H1 (cell line): ENCODE results near the gene ACCS. TPM values are rescaled to one million over a fixed set of nuclear protein-coding genes. Genes with fewer than 3 reads are reported as not detected.
A peak's percentile ranks its signal among the peaks of the same experiment; 100 is the strongest.

ENCODE experiments used
- ATF3 ChIP-seq: IDR thresholded peaks from 2 replicates; pipeline ENCODE4 v1.6.1; 2011; ENCODE audit warnings: low read depth, mild to moderate bottlenecking, low read length; ENCODE audit not compliant: insufficient read depth
- BCL11A ChIP-seq, 2 experiments: IDR thresholded peaks; one replicate each; pipeline ENCODE4 v1.6.1; 2011; ENCODE audit warnings: low read depth in 2 of 2, low read length in 2 of 2, mild to moderate bottlenecking in 2 of 2
- CBX5 ChIP-seq: fragments of 300-800, 300-1000 bp; sonication (generic); IDR thresholded peaks from 2 replicates; pipeline ENCODE4 v1.7.1; 2016; ENCODE audit warnings: antibody characterized with exemption, low read length, low read depth
- CEBPB ChIP-seq: IDR thresholded peaks from 2 replicates; pipeline ENCODE4 v1.6.1; 2012; ENCODE audit warnings: low read depth, low read length
- CHD2 ChIP-seq: IDR thresholded peaks from 2 replicates; pipeline ENCODE4 v1.6.1; 2012; ENCODE audit warnings: low read length, improper control_type of control experiment
- CTCF ChIP-seq, 3 experiments: IDR thresholded peaks; 1 replicate in 2 of 3; 2 replicates in 1 of 3; pipeline versions ENCODE4 v1.5.1 to v1.6.1; 2011; ENCODE audit warnings: low read length in 3 of 3, mild to moderate bottlenecking in 3 of 3, inconsistent platforms in 2 of 3, low read depth in 1 of 3, moderate library complexity in 1 of 3; ENCODE audit not compliant: insufficient read depth in 1 of 3; ENCODE audit errors: control extremely low read depth in 1 of 3
- E2F6 ChIP-seq: IDR thresholded peaks from 2 replicates; pipeline ENCODE4 v1.6.1; 2012; ENCODE audit warnings: inconsistent platforms
- EP300 ChIP-seq, 2 experiments: IDR thresholded peaks; 1 replicate in 1 of 2; 2 replicates in 1 of 2; pipeline ENCODE4 v1.6.1; 2011 to 2012; ENCODE audit warnings: low read depth in 2 of 2, low read length in 2 of 2, mild to moderate bottlenecking in 2 of 2, borderline replicate concordance in 1 of 2, inconsistent platforms in 1 of 2, moderate library complexity in 1 of 2
- EZH2 ChIP-seq: fragments of 200-600 bp; sonication (generic); IDR thresholded peaks from 2 replicates; pipeline ENCODE4 v1.7.1; 2012; ENCODE audit warnings: low read depth, mild to moderate bottlenecking, moderate library complexity, low read length, inconsistent platforms; ENCODE audit not compliant: severe bottlenecking
- HDAC2 ChIP-seq, 2 experiments: fragments of 300-600 bp in 1 of 2; sonication (generic) in 1 of 2; IDR thresholded peaks; 2 replicates each; pipeline ENCODE4 v1.6.1; 2011 to 2012; ENCODE audit warnings: low read depth in 2 of 2, low read length in 2 of 2, mild to moderate bottlenecking in 2 of 2, moderate library complexity in 2 of 2, borderline replicate concordance in 1 of 2, inconsistent platforms in 1 of 2
- MAX ChIP-seq: IDR thresholded peaks from 2 replicates; pipeline ENCODE4 v1.6.1; 2012; ENCODE audit warnings: inconsistent platforms
- POU5F1 ChIP-seq: IDR thresholded peaks from 2 replicates; pipeline ENCODE4 v1.6.1; 2011; ENCODE audit warnings: low read depth, mild to moderate bottlenecking, low read length, moderate library complexity
- RAD21 ChIP-seq, 2 experiments: IDR thresholded peaks in 1 of 2; conservative IDR thresholded peaks in 1 of 2; 2 replicates each; pipeline ENCODE4 v1.6.1; 2011; ENCODE audit warnings: low read depth in 2 of 2, low read length in 2 of 2, improper control_type of control experiment in 1 of 2, inconsistent platforms in 1 of 2, mild to moderate bottlenecking in 1 of 2, moderate library complexity in 1 of 2
- RFX5 ChIP-seq: IDR thresholded peaks from 2 replicates; pipeline ENCODE4 v1.6.1; 2011; ENCODE audit warnings: low read depth, low read length, improper control_type of control experiment, borderline replicate concordance
- SP2 ChIP-seq: IDR thresholded peaks from 2 replicates; pipeline ENCODE4 v1.6.1; 2012; ENCODE audit warnings: mild to moderate bottlenecking, low read length, inconsistent platforms
- TAF1 ChIP-seq: IDR thresholded peaks from 2 replicates; pipeline ENCODE4 v1.6.1; 2011; ENCODE audit warnings: mild to moderate bottlenecking, low read depth, low read length
- TAF7 ChIP-seq: optimal IDR thresholded peaks from 2 replicates; pipeline ENCODE3; 2011; ENCODE audit warnings: low read depth, mild to moderate bottlenecking, inconsistent platforms, low read length, moderate library complexity, borderline replicate concordance
- polyA plus RNA-seq, 7 experiments: library from polyadenylated mRNA; depleted of rRNA in 3 of 7; stranded (reverse) in 5 of 7; unstranded in 2 of 7; fragments of >200 nt in 5 of 7; fragments of 200-250 nt in 2 of 7; gene quantifications; 1 replicate in 5 of 7; 2 replicates in 1 of 7; 4 replicates in 1 of 7; pipeline versions ENCODE4 v1.2.1 to v1.2.3, GENCODE V29; 2011 to 2013; ENCODE audit warnings: missing spikeins in 2 of 7, mixed read lengths in 2 of 7
- total RNA-seq: library from RNA; stranded (reverse); fragmentation: NEBNext Ultra II Directional; extraction: Animal tissue kit (Norgen Biotek cat#: 25700); gene quantifications from 2 replicates; pipeline ENCODE4 v1.2.1, GENCODE V29; 2021

The ACCS gene
- total and polyA plus RNA-seq, 2 of the 8 experiments (the other 6 are each of a cell fraction or from before 2014, with no cell fraction given), result 6.0 to 8.0 TPM

GRCh38 chr11:44036811-44037657 is 29.0 kb upstream of the ACCS start (continued):
- TF ChIP-seq CTCF (IDR thresholded peaks at IDR 0.05; ENCODE audit: control extremely low read depth in 1 of 3, insufficient read depth in 1 of 3, low read depth in 1 of 3, low read length in 3 of 3), result peak; percentile 75 to 96 (median 91)
- TF ChIP-seq CHD2, result no peak
- no peak for TF ChIP-seq EZH2
- no peak for TF ChIP-seq EP300 (IDR thresholded peaks at IDR 0.05; ENCODE audit: borderline replicate concordance in 1 of 2, low read depth in 2 of 2, low read length in 2 of 2)
- TF ChIP-seq POU5F1, result no peak
- no peak for TF ChIP-seq RFX5
- 0 out of 2 replicates have a peak, but pooled peaks have one; percentile 19 for TF ChIP-seq MAX
- TF ChIP-seq HDAC2 (IDR thresholded peaks at IDR 0.05; ENCODE audit: borderline replicate concordance in 1 of 2, low read depth in 2 of 2, low read length in 2 of 2), result no peak
- TF ChIP-seq TAF1, result no peak
- no peak for TF ChIP-seq CEBPB
- no peak for TF ChIP-seq CBX5
- peak; percentile 97 to 98 for TF ChIP-seq RAD21 (IDR thresholded peaks at IDR 0.05 in 1 of 2, conservative IDR thresholded peaks at IDR 0.05 in 1 of 2; ENCODE audit: low read depth in 2 of 2, low read length in 2 of 2)
- TF ChIP-seq BCL11A (IDR thresholded peaks at IDR 0.05; ENCODE audit: low read depth in 2 of 2, low read length in 2 of 2), result no peak
- TF ChIP-seq ATF3, result no peak
- no peak for TF ChIP-seq TAF7
- TF ChIP-seq SP2, result no peak
- no peak for TF ChIP-seq E2F6
